CD4-positive, alpha-beta T cell (primary cell): ENCODE data around the gene KLC1. TPM values are rescaled to one million over a fixed set of nuclear protein-coding genes. Genes with fewer than 3 reads are reported as not detected.

ENCODE experiments used
- ATAC-seq: fragments of 200-7000 bp; cut with Tn5 transposase; one replicate; pipeline ENCODE4 v1.10.0; 2022; ENCODE audit warnings: mild to moderate bottlenecking; ENCODE audit not compliant: poor library complexity
- CTCF ChIA-PET: fragments of 350-600 bp; sonication (Branson Sonifier 250); formaldehyde crosslinking; loops from one replicate; lab custom pipeline; 2021; ENCODE audit warnings: antibody characterized with exemption, inconsistent platforms; lab: Charles Lee
- POLR2A ChIA-PET: fragments of 350-600 bp; sonication (Branson Sonifier 250); formaldehyde crosslinking; loops from one replicate; lab custom pipeline; 2021; ENCODE audit warnings: antibody characterized with exemption, inconsistent platforms; lab: Charles Lee
- DNase-seq, 14 experiments: peaks; one replicate each; pipeline ENCODE4 v3.0.0-alpha.2; 2013 to 2020; ENCODE audit warnings: mixed read lengths in 2 of 14
- H3K27ac ChIP-seq, 2 donors: one replicate each; pipeline versions ENCODE4 v1.5.1 to v1.7.0; 2013; ENCODE audit warnings: low read length in 2 of 2, low read depth in 1 of 2, mild to moderate bottlenecking in 1 of 2
- H3K27me3 ChIP-seq, 2 experiments: 1 replicate in 1 of 2; 2 replicates in 1 of 2; pipeline versions ENCODE4 v1.6.1 to v1.7.0; 2013; ENCODE audit warnings: low read length in 2 of 2, control low read depth in 1 of 2, mild to moderate bottlenecking in 1 of 2, moderate library complexity in 1 of 2; ENCODE audit not compliant: insufficient read depth in 2 of 2, control insufficient read depth in 1 of 2
- H3K36me3 ChIP-seq: one replicate; pipeline ENCODE4 v1.6.1; 2013; ENCODE audit warnings: low read length, control low read depth; ENCODE audit not compliant: insufficient read depth
- H3K4me1 ChIP-seq: one replicate; pipeline ENCODE4 v1.6.1; 2013; ENCODE audit warnings: low read length, control low read depth; ENCODE audit not compliant: insufficient read depth
- H3K4me3 ChIP-seq: one replicate; pipeline ENCODE4 v1.5.1; 2013; ENCODE audit warnings: mild to moderate bottlenecking, low read length, moderate library complexity
- H3K9me3 ChIP-seq, 2 experiments: 1 replicate in 1 of 2; 2 replicates in 1 of 2; pipeline versions ENCODE4 v1.6.1 to v1.7.0; 2013; ENCODE audit warnings: low read length in 2 of 2, mild to moderate bottlenecking in 2 of 2, control low read depth in 1 of 2, moderate library complexity in 1 of 2; ENCODE audit not compliant: control insufficient read depth in 1 of 2, insufficient read depth in 1 of 2
- H3K27ac Mint-ChIP-seq: one replicate; pipeline ENCODE4 v1.8.0; 2020; ENCODE audit warnings: mixed read lengths
- H3K27me3 Mint-ChIP-seq: one replicate; pipeline ENCODE4 v1.8.0; 2021; ENCODE audit warnings: mixed read lengths
- H3K36me3 Mint-ChIP-seq: one replicate; pipeline ENCODE4 v1.8.0; 2021; ENCODE audit warnings: low read depth, mixed read lengths
- H3K4me1 Mint-ChIP-seq: one replicate; pipeline ENCODE4 v1.8.0; 2021; ENCODE audit warnings: low read depth, mixed read lengths
- H3K4me3 Mint-ChIP-seq: one replicate; pipeline ENCODE4 v1.8.0; 2020; ENCODE audit warnings: mild to moderate bottlenecking, mixed read lengths
- H3K9me3 Mint-ChIP-seq: one replicate; pipeline ENCODE4 v1.8.0; 2020; ENCODE audit warnings: mixed read lengths
- CTCF ChIP-seq: fragments of 200-600 bp; IDR thresholded peaks from one replicate; pipeline ENCODE4 v1.8.0; 2022; ENCODE audit warnings: antibody characterized with exemption, mild to moderate bottlenecking
- intact Hi-C, 2 experiments: fragments of 100-400 bp; cut with DNase I in 1 of 2; cut with micrococcal nuclease in 1 of 2; formaldehyde crosslinking; loops; one replicate each; pipeline versions ENCODE4 v1.15.1 to v1.9.0; 2023 to 2025; cut with DNase I, micrococcal nuclease
- total RNA-seq, 174 experiments: library from RNA in 2 of 174; stranded (reverse) in 2 of 174; gene quantifications; one replicate each; pipeline ENCODE4 v1.2.3 and lab custom pipeline; 2021 to 2026

Gene KLC1
- total RNA-seq, 2 experiments from 2014 or later, result 111 to 119 TPM

DNA sequence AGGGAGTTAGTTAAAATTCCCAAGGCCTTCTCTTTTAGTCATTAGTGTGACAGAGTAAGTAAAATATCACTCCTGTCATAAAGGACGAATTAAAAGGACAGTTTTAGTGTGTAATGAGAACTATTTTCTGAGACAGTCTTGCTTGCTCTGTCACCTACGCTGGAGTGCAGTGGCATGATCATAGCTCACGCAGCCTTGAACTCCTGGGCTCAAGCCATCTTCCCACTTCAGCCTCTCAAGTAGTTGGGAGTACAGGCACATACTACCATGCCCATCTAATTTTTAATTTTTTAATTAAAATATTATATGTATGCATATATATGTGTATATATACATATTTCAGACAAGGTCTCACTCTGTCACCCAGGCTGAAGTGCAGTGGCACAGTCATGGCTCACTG is 17.2 kb downstream of the KLC1 start:
- ATAC-seq (no peak), DNase-seq (no peak)
- Mint-ChIP-seq H3K4me3 (no peak overlapping the region), H3K4me1 (peaks cover 25% of the 10 kb centered on the region), H3K9me3 (no peaks in the 10 kb centered on the region), H3K36me3 (no peaks in the 10 kb centered on the region), H3K27ac (no peak overlapping the region), H3K27me3 (no peaks in the 10 kb centered on the region)
- Histone ChIP-seq H3K36me3 (peaks cover 4% of the 10 kb centered on the region), H3K9me3 (no peaks in the 10 kb centered on the region), H3K27me3 (no peaks in the 10 kb centered on the region), H3K27ac (no peak overlapping the region), H3K4me3 (no peak overlapping the region), H3K4me1 (peaks cover 4% of the 10 kb centered on the region)
- no peak for TF ChIP-seq CTCF
- POLR2A ChIA-PET, result no interaction called here
- intact Hi-C loops, result no loop called here
- CTCF ChIA-PET, result no interaction called here

- Mint-ChIP-seq H3K27ac (no peak overlapping the region), H3K9me3 (no peaks in the 10 kb centered on the region), H3K27me3 (no peaks in the 10 kb centered on the region), H3K4me1 (peaks cover 30% of the 10 kb centered on the region), H3K36me3 (peaks cover 16% of the 10 kb centered on the region), H3K4me3 (no peak overlapping the region)
- no peak overlapping the region for H3K27ac ChIP-seq
- ChIA-PET CTCF (no interaction called here), POLR2A (no interaction called here)
- H3K4me1 ChIP-seq, result peaks cover 7% of the 10 kb centered on the region
- intact Hi-C loops, result no loop called here
- H3K4me3 ChIP-seq, result no peak overlapping the region
- no peak for ATAC-seq
- no peak for DNase-seq
- H3K36me3 ChIP-seq, result peaks cover 13% of the 10 kb centered on the region
- no peak for TF ChIP-seq CTCF
- H3K9me3 ChIP-seq, result no peaks in the 10 kb centered on the region
- H3K27me3 ChIP-seq, result no peaks in the 10 kb centered on the region
These were observed 20.0 kb downstream of the KLC1 start for GRCh38 chr14:103649001-103649400.

- no peak for ATAC-seq
- Mint-ChIP-seq H3K4me3 (no peak overlapping the region), H3K4me1 (peaks cover 32% of the 10 kb centered on the region), H3K27ac (no peak overlapping the region), H3K9me3 (no peaks in the 10 kb centered on the region), H3K36me3 (peaks cover 25% of the 10 kb centered on the region), H3K27me3 (no peaks in the 10 kb centered on the region)
- no peaks in the 10 kb centered on the region for H3K27me3 ChIP-seq
- no peaks in the 10 kb centered on the region for H3K9me3 ChIP-seq
- peaks cover 25% of the 10 kb centered on the region for H3K36me3 ChIP-seq
- TF ChIP-seq CTCF, result no peak
- no peak overlapping the region for H3K27ac ChIP-seq
- intact Hi-C loops, result no loop called here
- no peak for DNase-seq
- ChIA-PET POLR2A (interaction anchor here (0.6 kb wide), 1 partner anchor 63 kb away, joined by 3 read pairs; no protein-coding TSS in a partner anchor), CTCF (no interaction called here)
- no peak overlapping the region for H3K4me3 ChIP-seq
- H3K4me1 ChIP-seq, result peaks cover 7% of the 10 kb centered on the region
These were observed 21.2 kb downstream of the KLC1 start for GRCh38 chr14:103650213-103650612.
